Smooth muscle cell of the pulmonary artery (primary cell): ENCODE results near the gene TNFRSF19. TPM values are rescaled to one million over a fixed set of nuclear protein-coding genes. Genes with fewer than 3 reads are reported as not detected.

Source experiments
- total RNA-seq: library from RNA; depleted of rRNA; stranded (reverse); fragments of >200 nt; gene quantifications from 2 replicates; pipeline ENCODE4 v1.2.3, GENCODE V29; 2014

Gene TNFRSF19, protein sequence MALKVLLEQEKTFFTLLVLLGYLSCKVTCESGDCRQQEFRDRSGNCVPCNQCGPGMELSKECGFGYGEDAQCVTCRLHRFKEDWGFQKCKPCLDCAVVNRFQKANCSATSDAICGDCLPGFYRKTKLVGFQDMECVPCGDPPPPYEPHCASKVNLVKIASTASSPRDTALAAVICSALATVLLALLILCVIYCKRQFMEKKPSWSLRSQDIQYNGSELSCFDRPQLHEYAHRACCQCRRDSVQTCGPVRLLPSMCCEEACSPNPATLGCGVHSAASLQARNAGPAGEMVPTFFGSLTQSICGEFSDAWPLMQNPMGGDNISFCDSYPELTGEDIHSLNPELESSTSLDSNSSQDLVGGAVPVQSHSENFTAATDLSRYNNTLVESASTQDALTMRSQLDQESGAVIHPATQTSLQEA
- total RNA-seq = 3.0 and 8.0 TPM in 2 replicates

DNA sequence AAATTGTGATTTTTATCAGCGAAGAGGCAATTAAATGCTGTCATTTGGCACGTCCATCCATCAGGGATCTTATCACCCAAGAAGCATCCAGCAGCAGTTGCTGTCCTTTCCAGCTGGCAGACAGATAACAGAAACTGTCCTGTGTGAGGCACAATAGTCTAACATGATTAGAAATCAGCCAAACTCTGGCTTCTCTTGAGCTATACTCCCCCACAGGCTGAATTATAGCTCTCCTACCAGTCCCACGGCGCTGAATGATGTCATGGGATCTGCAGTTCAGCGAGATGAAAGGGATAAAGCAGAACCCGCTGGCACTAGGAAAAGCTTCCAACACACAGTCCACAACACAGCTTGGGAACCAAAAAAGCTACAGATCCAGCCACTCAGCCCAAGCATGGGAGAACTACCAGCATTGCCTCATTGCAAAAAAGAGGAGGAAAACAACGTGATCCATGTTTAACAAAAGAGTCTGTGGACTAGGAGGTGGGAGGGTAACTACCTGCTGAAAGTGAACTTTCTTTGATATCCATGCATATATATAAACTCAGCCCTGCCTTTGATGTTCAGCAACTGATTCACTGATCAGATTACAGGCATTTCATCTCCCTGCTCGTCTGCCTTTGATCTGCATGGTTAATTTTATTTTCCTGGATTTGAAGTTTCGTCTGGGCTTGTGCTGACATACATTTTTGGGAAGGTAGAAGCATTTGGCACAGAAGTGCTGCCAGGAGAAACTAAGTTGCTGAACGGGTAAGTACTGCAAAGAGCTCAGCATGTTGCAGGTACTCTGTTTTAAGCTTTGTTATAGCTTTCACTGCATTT, at the start of gene TNFRSF19:
Gene TNFRSF19 (plus strand): TSS at position 314 of the 822 bp plus-strand sequence. CDS start 19,772 bp downstream, outside the sequence.

Other genes with a start within 250 kb of the TNFRSF19 start
- 73.3 and 78.7 TPM in 2 replicates for gene SACS, start 136.7 kb upstream of the TNFRSF19 start, total RNA-seq